GM18499 (cell line): ENCODE results near the gene DDB1.
"Not testable (repeated sequence)": the region's sequence is repeated elsewhere in the genome, so short reads cannot be mapped to it uniquely, and the experiment has no call there.

Source experiments
- ATAC-seq: cut with Tn5 transposase; IDR thresholded peaks from one replicate; pipeline ENCODE4 v1.9.1; 2021; ENCODE audit warnings: moderate number of reproducible peaks; ENCODE audit not compliant: insufficient read depth, unreplicated experiment

DDB1 gene

DNA sequence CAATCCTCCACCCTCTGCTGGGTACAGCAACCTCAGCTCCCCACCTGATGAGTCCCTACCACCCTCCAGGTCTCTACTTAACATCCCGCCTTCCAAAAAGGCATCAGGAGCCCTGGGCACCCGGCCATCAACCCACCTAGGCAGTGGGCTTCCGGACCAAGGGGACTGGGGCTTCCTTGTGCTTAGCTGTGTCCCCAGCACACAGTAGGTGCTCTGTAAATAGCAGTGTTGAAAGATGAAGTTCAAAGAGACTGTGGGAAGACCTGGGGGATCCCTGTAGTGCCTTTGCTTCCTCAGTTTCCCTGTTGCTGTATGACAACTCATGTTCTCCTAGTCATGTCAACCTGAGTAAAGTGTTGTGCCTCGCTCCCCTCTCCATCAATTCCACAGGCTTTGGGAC is 58.8 kb downstream of the DDB1 start:
- no peak for ATAC-seq

DNA sequence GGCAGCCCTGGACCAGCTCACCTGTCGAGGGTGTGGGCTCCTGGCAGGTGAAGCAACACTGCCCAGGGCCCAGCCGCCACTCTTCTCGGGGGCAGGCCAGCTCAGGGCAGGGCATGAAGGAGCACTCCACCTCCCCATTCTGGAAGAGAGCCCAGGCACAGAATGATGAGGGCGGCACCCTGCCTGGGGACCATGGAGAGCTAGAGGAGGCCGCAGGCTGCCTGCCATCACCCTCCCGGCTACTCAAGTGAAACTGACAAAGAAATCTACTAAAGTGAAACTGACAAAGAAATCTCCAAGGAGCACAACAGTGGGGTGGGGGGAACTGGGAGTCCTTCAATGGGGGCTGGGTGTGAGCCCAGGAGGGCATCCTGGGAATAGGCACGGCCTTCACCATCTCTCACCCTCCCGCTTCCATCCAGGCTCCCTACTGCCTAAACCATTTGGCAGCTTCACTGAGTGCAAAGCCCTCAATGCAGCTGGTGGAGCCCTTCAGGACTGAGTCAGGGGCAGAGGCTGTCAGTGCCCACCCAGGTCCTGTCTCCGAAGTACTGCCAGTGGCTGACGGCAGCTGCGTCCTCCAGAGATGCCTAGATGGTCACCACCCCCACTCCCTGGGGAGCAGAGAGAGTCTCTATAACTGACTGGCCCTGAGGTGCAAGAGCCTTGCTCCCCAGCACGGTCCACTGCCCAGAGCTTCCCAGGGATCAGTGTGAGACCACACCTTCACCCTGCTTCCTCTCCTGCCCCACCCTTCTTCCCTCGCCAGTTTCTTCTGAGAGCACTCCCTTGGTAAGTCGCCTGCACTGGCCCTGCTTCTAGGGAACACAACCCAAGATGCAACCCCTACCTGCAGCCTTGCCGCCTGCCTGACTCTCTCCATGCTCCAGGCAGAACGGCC is 59.5 kb downstream of the DDB1 start:
- ATAC-seq = no peak

DNA sequence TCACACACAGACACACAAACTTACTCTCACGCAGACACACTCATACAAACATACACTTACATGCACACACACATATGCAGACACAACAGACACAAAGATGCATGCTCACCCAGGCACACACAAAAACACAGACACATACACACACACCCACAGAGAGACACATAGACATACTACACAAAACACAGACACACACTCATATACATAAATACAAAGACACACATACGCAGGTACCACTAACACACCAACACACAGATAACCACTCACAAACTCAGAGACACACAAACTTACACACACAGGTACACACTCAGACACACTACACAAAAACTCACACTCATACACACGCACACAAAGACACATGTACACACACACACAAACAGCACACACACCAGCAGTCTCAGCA is 60.2 kb downstream of the DDB1 start:
- no peak for ATAC-seq

DNA sequence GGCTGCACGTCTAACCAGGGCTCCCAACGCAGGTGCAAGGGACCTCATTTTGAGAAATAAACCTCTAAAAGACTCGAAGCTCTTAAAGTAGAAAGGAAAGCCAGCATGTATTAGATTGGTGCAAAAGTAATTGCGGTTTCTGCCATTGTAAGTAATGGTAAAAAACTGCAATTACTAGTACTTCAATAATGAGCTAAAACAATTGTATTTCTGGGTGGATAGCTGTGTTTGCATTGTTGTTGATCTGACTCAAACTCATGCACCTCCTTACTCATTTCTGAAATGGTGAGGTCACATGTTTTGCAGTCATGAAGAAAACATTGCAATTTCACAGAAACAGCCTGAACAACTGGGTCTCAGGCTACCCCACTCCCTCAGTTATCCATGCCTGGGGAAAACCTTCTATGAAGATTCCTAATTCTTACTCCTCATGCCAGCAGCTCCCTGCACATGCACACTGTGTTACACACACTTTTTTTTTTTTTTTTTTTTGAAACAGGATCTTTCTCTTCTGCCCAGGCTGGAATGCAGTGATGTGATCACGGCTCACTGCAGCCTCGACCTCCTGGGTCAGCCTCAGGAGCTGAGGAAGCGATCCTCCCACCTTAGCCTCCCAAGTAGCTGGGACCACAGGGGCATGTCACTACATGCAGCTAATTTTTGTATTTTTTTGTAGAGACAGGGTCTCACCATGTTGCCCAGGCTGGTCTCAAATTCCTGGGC is 62.4 kb downstream of the DDB1 start:
- ATAC-seq = no peak

DNA sequence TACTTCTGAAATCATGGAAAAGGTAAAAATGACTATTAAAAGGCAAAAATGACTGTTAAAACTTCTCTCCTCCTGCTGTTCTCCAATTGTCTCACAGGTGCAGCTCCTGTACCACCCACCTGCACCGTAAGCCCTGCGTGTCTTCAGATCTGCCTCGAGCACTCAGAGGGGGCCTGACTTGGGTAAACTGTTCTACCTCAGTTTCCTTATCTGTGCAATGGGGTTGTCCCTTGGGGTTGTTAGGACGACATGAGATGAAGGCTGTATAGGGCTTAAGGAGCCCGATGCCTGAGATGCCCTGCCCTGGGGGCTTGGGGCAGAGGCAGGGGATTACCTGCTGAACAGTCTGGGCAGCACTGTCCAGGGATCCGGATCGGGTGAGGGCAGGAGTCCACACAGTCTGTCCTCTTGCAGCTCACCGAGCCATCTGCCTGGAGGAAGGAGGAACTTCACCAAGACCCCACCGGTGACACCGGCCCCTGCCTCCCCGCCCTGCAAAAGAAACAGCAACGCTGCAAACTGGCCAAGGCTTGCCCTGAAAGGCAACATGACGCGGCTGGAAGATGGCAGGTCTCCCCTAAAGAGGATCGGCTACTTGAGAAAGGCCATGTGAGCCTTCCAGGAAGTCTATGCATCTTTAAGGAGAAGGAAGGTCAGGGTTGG is 64.2 kb downstream of the DDB1 start:
- no peak for ATAC-seq

DNA sequence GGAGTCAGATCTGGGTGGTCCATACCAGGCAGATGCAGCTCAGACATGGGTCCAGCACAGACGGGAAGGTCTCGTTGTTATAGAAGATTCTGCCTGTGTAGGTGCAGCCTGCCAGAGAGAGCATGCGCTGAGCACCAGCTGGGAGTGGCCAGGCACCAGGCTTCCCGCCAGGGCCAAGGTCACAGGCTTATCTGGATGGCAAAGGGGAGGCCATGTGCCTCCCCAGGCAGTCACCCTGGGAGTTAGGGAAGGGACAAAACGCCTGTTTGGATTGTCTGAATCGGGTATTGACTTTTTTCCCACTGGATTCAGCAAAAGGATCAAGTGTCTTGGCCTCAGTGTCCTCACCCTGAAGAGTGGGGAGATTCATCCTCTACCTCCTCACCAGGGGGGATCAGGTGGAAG is 65.5 kb downstream of the DDB1 start:
- ATAC-seq = no peak

DNA sequence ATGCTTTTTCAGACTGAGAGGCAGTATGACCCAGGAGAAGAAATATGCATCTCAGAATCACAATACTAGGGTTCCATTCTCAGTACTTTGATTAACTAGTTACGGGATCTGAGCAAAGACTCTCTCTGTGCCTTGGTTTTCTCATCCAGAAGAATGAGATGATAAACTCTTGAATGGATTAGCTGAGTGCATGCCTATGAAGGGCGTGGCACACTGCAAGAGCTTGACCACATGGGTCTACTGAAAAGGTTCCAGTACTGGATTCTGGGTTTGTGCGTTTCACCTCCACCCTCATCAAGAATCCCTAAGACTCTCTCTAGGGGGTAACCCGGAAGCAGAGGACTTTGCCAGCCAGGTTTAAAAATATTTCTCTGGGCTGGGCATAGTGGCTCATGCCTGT is 66.3 kb downstream of the DDB1 start:
- ATAC-seq = no peak

DNA sequence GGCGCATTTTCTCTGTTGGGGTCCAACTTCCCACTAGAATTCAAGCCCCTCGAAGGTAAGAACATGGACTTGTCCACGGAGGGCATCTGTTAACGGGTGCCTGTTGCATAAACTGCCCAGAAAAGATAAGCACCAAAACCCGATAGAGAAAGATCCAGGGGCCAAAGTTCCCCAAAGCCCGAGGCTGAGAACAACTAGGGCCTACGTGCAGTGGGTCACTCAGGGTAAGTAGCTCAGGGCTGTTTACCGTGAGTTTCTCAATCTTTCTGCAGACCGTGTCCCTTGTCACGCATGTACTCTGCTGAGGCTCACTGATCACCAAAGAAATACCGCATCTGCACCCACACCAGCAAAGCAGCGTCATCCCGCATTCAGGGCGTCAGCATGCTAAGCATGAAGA is 67.5 kb downstream of the DDB1 start:
- ATAC-seq = no peak

DNA sequence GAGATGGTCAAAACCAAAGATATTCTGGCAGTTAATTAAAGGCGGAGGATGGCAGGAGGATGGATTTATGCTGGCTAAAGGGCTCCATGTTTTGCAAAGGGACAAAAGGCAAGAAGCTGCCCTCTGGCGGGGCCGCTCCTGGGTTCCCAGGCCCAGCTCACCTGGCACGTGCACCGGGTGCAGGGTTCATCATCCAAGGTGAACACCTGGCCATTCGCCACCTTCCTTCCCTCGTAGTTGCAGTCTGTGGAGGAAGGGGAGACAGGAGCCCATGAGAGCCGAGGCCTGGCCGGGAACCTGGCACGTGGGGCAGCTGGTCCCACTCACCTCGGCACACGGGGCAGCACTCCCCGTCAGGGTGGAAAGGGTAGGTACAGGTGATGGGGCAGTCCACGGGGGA is 68.1 kb downstream of the DDB1 start:
- no peak for ATAC-seq

DNA sequence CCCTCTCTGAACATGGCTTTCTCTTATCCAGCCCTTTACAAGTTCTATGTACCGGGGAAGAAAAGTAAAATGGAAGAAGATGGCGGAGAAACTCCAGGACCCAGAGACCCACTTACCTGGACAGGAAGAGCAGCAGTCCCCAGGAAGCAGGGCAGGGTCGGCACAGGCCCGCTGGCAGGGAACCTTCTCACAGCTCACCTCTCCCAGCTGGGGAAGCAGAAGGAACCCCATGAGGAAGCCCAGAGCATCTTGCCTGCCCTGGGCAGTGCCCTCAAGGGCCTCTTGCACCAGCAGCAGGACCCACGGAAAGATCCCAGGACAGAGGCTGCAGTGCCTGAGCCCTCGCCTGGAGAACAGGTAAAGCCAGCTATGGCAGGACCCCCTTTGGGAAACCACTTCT is 68.5 kb downstream of the DDB1 start:
- ATAC-seq = no peak

DNA sequence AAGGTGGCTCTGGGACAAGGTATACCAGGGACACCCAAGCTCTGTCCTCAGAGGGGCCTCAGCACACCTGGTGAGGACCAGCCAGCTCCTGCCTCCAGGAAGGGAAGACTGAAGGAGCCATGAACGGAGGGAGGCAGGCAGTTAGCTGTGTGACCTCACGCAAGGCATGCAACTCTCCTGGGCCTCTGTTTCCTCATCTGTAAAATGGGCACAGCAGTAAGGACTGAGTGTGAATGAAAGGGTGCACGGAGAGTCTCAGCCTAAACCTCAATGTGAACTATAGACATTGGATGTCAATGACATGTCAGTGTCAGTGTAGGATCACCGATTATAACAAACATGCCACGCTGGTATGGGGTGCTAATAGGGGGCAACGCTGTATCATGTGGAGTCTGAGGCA is 73.5 kb downstream of the DDB1 start:
- ATAC-seq = no peak

DNA sequence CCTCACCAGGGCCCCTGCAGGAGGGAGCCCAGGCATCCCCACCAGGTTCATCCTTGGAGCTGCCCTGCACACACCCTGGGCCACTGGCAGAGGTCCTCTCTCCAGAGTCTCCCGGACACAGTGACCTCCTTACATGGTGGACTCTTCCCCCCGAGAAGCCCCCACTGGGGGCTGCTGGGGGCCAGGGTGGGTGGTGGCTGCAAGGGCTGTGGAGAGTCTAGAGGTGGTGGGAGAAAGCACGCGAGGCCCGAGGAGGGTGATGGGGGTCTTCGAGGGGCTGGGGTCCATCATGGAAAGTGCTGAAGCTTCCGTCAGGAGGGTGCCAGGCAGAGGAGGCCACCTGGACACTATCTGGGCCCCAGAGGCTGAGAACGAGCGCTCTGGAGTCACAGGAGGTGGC is 74.4 kb downstream of the DDB1 start:
- no peak for ATAC-seq

DNA sequence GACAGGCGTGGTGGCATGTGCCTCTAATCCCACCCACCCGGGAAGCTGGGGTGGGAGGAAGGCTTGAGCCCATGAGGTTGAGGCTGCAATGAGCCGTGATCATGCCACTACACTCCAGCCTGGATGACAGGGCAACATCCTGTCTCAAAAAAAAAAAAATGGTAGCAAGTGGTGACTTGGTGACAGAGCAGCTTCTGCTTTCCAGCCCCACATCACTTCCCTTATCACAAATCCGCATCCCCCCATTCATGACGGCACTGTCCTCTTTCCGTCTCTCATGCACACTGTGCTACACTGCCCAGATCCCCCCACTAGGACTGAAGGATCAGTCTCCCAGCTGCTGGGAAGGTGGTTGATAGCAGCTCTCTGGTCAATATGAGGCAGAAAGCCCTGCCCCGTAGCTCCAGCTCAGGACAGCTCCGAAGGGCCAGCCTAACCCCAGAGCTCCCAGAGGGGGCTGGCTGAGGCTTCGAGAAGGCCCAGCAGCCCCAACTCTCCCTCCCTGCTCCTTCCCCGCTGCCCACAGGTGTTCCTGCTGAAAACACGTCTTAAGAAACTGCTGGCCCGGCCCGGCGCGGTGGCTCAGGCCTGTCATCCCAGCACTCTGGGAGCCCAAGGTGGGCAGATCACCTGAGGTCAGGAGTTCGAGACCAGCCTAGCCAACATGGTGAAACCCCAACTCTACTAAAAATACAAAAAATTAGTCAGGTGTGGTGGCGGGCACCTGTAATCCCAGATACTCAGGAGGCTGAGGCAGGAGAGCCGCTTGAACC is 76.0 kb downstream of the DDB1 start:
- ATAC-seq = no peak

DNA sequence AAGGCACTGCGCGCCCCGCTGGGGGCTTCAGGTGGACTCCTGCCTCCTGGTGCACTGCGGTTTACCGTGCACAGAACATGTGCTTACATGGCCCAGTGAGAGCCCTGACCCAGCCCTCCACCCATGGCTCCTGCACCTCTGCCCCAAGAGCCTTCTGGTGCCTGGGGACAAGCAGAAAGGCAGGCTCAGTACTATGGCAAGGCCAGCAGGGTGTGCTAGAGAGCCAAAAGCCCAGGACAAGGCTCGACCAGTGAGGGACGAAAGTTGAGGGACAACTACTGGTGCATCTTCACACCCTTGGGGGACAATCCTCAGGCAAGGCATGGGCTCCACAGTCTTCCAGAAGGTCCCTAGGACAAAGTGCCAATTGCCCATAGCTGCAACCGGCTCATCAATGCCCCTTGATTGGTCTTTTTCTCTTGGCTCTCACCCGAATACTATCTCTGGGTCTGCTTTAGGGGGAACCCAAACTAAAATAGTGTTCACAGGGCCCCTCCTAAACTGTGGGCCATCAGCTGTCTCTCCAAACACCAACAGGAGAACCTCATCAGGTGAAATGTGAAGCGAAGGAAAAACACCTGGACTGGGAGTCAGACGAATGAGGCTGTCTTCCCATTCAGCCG is 78.4 kb downstream of the DDB1 start:
- no peak for ATAC-seq

DNA sequence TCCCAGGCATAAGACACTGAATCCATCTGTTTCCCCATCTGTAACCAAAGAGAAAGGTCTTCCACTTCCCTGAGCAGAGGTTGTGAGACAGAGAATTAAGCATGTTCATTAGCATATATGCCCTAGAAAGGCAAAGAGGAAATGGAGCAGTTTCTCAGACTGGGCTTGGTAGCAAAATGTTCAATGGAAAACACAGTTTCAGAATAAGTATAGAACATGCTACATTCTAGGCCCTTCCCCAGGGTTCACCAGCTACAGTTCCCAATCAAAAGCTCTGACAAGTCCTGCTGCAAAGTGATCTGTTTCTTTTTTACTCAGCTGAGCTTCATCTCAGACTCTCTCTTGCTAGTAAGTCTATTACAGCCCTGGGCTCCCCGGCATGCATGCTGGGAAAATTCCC is 80.6 kb downstream of the DDB1 start:
- not testable (repeated sequence) for ATAC-seq

DNA sequence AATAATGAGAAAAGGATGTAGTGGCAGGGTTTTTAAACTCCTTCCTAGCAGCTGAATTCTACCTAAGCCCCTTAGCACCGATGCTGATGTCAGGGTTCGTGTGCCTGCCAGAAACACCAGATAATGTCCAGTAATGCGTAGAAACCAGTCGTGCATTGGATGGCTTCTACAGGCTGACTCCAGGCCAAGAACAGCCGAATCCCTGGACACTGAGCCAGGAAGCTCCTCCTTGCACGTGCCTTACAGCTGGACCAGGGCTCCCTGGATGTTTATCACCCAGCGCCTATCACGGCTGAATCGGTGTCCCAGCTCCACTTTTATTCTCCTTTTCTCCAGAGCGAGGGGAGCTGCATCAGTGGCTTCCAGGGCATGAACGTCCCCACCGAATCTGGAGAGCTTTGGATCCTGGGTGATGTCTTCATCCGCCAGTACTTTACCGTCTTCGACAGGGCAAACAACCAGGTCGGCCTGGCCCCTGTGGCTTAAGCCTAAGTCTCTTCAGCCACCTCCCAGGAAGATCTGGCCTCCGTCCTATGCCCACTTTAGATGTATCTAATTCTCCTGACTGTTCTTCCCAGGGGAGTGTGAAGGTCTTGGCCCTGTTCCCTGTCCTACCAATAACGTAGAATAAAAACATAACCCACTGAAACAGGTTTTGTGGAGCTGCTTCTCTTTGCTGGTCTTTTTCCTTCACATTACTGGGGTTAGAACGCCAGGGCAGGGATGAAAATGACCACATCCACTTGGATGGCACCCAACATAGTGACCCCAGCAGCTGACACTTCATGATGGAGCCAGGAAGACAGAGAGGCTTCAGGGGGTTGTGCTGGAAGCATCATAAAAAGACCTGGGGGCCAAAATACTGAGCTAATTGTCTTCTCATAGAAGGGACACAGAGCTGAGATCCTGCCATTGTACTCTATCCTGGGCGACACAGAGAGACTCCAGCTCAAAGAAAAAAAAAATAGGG is 81.8 kb downstream of the DDB1 start:
- not testable (repeated sequence) for ATAC-seq
